HG02884 (cell line): ENCODE data around the gene CSGALNACT2.
"Not testable (repeated sequence)": the region's sequence is repeated elsewhere in the genome, so short reads cannot be mapped to it uniquely, and the experiment has no call there.

ENCODE experiments used
- ATAC-seq: cut with Tn5 transposase; IDR thresholded peaks from one replicate; pipeline ENCODE4 v1.9.1; 2021; ENCODE audit warnings: mild to moderate bottlenecking, moderate library complexity; ENCODE audit not compliant: unreplicated experiment

Gene CSGALNACT2, protein sequence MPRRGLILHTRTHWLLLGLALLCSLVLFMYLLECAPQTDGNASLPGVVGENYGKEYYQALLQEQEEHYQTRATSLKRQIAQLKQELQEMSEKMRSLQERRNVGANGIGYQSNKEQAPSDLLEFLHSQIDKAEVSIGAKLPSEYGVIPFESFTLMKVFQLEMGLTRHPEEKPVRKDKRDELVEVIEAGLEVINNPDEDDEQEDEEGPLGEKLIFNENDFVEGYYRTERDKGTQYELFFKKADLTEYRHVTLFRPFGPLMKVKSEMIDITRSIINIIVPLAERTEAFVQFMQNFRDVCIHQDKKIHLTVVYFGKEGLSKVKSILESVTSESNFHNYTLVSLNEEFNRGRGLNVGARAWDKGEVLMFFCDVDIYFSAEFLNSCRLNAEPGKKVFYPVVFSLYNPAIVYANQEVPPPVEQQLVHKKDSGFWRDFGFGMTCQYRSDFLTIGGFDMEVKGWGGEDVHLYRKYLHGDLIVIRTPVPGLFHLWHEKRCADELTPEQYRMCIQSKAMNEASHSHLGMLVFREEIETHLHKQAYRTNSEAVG

DNA sequence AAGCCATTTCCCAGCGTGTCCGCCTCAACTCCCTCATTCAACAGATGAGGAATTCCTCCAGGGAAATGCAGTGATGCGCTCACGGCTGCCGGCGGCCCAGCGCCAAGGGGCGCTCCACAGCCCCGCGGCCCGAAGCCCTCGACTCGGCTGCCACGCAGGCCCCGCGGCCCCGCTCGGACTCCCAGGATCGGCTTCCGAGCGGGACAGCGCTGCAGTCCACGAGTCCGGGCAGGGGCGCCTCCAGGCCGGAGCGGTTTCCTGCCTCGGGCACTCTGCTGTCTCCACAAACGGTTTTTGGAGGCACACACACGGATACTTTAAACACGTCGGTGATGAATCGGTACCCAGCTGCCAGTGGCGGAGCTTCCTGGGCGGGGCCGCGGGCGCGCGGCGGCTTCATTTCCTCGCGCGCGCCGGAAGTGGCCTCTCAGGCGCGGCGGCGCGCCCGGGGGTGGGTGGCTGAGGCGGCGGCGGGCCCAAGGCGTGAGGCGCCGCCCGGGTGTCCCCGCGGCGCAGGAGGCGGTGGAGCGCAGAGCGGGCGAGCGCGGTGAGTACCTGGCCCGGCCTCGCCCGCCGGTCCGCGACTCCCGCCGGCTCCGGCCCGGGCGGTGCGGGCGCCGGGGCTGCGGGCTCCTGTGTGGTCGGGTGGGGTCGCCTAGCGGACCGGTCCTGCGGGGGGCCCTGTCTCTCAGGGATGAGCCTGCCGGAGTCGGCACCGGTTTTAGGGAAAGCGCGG is at the start of gene CSGALNACT2:
Gene CSGALNACT2, plus strand, starts transcription at position 425 of the 736 bp plus-strand sequence. CDS start 16,705 bp downstream, outside the sequence.
- peak; percentile 61 for ATAC-seq

DNA sequence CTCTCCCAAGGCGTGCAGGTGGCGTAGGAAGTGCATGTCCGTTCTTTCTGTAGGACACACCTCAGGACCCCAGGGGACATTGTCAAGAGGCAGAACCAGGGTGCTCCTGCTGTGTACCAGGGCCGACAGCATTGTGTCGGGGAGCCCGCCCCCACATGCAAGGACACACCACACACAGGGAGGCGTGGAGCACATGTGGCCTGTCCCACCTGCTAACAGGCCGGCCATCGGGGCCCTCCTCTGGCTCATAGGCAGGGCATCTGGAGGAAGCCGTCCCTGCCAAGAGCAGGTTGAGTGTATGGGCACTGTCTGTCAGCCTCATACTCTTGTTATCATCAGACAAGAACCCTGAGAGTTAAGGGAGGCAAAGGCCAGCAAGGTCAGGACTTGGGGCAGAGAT is 48.7 kb upstream of the CSGALNACT2 start:
- ATAC-seq: no peak

DNA sequence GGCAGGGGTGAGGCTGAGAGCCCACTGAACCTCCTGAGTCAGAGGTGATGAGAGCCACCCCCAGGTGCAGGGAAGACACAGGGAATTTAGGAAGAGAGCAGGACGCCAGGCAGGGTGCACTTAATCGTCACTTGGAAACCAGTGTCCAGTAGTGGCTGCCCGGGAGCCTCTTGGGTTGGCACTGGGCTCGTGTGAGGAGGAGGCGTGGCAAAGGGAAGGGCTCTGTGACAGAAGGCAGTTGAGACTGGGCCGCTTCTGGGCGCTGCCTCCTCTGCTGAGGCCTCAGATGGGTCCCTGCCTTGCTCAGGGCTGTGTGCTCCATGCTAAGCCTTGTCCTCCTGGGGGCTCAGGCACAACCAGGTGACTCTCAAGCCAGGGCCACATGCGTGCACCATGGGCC is 48.1 kb upstream of the CSGALNACT2 start:
- ATAC-seq: no peak

DNA sequence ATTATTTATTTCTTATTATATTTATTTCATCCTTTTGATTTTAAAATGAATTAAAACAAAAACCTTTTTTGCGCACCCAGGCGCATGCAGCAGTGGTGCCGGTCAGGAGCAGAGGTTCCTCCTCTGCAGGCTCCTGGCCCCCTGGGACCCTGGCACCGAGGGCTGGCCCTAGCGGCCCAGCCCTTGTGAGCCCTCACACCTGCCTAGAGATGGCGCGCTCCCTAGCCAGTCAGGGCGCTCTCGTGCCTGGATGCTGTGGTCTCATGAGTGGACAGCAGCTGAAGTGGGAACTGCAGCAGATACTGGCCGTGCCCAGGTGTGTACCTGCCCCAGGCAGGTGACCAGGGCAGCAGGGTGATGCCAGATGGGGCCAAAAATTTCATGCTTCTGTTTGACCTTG is 47.6 kb upstream of the CSGALNACT2 start:
- no peak for ATAC-seq

DNA sequence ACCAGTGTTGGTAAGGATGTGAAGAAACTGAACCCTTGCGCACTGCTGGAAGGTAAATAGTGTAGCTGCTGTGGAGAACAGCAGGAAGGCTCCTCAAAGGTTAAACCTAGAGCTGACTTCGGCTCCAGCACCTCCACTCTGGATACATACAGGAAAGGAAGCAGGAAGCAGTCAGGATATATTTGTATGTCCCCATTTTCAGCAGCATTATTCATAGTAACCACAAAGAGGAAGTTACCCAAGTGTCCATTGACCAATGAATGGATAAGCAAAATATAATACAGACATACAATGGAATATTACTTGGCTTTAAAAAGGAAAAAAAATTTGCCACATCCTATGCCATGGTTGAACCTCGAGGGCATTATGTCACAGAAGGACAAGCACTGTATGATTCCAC is 46.4 kb upstream of the CSGALNACT2 start:
- no peak for ATAC-seq

DNA sequence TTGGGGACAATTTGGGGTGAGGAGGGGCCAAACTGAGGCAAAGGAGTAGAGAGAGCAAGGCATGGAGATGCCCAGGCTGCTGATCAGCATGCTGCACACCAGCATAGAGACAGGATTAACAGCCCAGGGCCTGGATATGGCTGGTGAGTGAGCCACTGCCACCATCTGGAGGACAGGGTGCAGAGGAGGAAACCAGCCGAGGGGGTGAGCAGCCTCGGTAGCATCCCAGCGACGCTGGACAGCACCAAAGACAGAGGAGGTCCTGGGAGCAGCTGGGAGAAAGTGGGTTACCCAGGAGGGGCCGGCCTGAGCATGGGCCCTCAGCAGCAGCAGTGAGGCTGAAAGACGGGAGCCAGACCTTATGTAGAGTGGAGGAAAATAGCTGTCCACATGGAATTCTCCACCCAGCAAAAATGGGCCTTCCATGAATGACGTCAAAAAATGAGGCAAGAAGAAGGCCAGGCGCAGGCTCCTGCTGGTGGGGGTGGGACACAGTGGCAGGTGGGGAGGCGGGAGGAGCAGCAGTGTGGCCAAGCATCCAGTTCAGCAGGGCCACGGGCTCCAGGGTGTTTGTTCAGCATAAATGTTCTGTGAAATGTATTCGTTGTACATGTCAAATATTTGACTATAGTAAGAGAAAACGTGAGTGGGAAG is 44.7 kb upstream of the CSGALNACT2 start:
- no peak for ATAC-seq

DNA sequence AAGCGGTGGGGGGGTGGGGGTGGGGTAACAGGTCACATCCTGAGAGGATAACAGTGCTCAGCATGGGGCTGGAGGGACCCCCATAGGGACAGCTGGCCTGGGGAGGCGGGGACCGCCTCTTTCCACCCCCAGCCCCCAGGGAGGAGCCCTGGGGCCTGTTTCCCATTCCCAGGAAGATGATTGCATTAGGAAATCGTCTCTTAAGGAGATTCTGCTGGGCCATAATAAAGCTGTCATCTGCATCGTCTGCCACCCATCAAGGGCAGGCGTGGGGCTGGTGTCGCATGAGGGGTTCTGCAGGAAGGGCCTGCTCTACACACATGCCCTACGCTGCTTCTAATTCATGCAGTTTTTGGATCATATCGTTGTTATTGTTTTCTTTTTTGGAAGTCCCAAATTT is 44.2 kb upstream of the CSGALNACT2 start:
- ATAC-seq: no peak

DNA sequence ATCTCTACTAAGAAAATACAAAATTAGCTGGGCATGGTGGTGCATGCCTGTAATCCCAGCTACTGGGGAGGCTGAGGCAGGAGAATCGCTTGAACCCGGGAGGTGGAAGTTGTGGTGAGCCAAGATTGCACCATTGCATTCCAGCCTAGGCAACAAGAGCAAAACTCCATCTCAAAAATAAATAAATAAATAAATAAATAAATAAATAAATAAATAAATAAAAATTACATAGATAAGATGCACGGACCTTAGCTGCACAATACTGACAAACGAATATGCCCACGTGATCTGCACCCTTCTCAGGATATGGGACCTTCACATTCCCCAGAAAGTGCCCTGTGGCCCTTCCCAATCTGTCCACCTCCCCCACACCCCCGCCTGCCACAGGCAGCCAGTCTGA is 38.9 kb upstream of the CSGALNACT2 start:
- ATAC-seq: not testable (repeated sequence)

DNA sequence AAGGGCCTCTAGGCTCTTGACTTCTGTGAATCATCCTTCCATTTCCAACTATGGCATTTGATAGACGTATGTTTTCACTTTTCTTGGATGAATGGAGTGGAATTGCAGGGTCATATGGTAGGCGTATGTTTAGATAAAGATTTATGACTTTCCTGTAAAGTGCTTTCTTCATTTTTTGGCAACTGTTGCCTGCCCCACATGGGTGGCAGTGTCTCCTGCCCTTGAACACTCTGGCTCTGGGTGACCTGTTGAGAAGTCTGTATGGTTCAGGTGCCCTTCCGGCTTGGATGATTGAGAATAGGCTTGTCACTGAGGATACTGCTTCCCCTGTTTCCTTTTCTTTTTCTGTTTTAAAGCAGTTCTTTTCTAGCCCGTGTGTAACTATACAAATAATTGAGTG is 38.3 kb upstream of the CSGALNACT2 start:
- no peak for ATAC-seq

DNA sequence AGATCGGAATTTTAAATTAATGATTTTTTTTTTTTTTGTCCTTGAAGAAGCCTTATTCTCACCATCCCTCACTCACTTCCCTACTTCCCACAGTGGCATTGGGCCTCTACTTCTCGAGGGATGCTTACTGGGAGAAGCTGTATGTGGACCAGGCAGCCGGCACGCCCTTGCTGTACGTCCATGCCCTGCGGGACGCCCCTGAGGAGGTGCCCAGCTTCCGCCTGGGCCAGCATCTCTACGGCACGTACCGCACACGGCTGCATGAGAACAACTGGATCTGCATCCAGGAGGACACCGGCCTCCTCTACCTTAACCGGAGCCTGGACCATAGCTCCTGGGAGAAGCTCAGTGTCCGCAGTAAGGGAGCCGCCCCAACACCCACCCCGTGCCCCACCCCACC is 37.9 kb upstream of the CSGALNACT2 start:
- ATAC-seq: no peak

DNA sequence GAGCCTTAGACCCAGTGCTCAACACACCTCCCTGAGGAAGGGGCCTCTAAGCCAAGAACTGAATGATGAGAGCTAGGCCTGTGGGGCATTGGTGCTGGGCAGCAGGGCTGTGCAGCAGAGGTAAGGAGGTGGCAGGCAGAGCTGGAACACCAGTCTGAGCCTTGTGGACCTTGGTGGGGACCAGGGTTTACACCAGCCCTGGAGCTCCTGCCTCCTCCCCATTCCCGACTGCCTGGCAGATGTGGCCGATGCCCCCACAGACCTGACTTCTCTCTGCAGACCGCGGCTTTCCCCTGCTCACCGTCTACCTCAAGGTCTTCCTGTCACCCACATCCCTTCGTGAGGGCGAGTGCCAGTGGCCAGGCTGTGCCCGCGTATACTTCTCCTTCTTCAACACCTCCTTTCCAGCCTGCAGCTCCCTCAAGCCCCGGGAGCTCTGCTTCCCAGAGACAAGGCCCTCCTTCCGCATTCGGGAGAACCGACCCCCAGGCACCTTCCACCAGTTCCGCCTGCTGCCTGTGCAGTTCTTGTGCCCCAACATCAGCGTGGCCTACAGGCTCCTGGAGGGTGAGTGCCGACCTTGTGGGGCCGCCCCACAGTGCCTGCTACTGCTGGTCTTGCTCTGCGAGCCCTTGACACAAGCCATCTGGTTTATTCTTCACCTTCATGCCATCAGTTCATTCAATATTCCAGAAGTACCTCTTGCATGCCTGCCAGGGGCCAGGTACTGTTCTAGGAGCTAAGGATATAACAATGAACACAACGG is 36.0 kb upstream of the CSGALNACT2 start:
- ATAC-seq: no peak

DNA sequence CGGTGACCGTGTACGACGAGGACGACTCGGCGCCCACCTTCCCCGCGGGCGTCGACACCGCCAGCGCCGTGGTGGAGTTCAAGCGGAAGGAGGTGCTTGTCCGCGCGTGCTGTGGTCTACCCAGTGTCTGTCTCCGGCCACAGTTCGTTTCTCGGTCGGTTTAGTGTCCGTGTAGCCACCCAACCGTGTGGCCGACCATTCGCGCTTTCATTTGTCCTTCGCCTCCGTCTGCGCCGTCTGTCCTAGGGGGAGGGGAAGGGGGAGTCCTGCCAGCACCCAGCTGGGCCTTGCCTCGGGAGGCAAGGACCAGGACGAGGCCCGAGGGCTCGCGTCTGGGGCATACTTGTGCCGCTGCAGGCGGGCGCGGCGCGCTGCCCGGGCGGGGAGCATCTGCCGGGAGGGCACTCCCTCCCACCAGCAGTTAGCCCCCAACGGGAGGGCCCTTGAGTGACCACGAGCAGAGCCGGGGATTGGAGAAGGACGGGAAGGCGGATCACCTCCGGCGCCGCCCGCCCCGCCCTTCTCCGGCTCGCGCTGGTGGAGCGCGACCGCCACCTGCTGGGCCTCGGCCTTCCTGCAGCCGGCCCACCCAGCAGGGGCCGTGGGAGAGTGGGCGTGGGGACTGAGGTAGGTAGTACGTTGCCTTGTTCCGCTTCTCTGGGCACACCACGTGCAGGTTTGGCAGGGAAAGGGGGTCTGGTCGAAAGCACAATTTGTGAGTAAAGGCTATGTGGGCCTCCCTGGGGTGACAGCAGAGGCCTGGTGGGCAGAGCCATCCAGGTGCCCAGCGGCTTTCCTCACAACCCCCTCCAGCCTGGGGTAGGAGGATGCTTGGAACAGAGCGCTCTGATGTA is 32.9 kb upstream of the CSGALNACT2 start:
- ATAC-seq: peak; percentile 89

DNA sequence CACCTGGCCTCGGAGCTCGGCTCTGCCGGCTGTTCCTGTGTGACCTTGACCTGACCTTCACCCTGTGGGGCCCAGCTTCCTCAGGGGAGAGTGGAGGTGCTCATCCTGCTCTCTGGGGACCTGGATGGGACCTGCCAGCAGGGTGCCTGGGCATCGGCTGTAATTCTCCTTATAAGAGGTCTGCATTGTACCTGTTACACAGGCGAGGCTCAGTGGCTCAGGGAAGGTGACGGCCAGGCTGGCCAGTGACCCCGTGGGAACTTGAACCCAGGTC is 32.4 kb upstream of the CSGALNACT2 start:
- no peak for ATAC-seq

DNA sequence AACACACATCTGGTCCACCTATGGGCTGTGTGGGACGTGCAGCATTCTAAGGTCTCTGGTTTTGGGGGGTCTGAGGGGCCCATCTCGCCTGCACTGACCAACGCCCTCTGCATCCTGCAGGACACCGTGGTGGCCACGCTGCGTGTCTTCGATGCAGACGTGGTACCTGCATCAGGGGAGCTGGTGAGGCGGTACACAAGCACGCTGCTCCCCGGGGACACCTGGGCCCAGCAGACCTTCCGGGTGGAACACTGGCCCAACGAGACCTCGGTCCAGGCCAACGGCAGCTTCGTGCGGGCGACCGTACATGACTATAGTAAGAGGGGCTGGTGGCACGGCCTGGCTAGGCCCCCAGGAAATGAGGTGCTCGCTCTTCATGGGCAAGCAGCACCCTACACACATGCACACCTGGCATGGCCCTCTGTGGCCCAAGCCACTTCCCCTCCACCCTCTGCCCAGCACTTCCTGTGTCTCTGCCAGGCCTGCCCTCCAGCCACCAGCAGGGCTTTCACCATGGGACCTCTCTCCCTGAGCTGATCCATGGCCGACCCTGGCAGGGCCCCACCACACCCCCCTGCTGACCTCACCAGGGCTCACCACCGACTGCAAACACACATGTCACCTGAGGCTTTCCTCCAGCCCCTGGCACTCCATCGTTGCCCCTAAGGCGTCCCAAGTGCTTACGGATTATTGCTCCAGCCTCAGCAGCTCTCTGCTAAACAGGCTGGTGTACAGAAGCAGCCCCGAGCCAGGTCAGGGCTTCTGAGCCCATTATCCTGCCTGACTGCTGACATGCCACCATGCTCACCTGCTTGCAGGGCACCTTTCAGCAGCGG is 31.8 kb upstream of the CSGALNACT2 start:
- ATAC-seq: no peak

DNA sequence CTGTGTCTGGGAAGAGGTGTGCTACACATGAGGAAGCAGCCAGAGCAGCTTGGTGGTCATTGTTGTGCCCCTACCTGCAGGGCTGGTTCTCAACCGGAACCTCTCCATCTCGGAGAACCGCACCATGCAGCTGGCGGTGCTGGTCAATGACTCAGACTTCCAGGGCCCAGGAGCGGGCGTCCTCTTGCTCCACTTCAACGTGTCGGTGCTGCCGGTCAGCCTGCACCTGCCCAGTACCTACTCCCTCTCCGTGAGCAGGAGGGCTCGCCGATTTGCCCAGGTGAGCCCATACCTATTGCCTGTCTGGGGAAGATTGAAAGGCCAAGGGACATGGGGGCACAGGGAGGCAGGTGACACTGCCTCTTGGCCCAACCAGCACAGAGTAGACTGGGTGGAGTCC is 29.3 kb upstream of the CSGALNACT2 start:
- no peak for ATAC-seq

DNA sequence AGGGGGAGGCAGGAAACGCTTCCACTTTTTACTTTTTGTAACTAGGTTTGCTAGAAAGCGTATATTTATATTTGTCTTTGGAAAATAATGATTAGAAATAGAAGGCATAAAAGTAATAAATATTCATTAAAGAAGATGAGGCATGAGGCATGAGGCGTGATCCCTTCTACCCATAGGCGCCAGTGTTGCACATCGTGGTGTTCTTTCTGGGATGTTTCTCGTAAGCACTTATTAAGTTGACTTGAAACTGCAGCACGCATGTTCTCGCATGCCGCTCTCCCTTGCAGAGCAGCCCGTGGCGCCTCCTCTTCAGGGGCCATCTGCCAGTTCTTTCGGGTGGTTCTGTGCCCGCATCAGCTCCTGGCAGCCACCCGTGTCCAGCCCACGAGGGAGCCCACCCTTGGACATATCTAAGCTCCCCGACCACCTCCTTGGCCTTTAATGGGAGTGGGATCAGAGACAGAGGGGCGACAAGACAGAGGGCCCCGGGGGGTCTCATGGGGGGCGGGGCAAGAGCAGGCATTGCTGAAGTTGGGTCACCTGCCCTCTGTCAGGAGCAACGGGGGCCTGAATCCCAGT is 28.5 kb upstream of the CSGALNACT2 start:
- no peak for ATAC-seq

DNA sequence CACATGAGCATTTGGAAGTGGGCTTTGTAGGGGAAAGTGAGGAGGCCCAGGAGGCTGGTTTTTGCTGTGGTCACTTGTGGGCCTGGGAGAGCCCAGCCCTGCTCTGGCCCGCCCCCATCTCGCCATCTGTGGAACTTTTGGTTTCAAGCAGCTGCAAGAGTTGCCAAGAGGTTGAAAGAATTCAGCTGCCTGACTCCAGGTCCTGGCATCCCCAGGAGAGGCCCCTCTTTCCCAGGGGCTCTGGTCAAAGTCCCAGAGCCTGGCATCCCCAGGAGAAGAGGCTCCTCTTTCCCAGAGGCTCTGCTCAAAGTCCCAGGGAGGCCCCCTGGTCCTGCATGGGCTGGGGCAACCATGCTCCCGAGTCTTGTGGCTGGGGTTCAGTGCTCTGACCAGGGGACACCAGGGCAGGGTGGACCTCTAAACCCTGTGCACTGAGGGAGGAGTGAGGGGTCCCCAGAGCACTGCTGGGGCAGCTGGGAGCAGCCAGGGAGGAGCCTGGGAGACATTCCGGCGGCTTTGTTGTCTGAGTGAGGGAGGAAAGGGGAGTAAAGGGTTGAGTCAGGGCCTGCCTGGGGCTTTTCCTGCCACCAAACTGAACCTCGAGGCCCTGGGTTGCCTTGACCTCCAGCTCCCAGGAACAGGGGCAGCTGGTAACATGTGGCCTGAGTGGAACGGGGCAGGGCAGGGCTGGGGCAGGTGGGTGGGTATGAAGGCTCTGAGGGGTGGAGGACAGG is 27.7 kb upstream of the CSGALNACT2 start:
- ATAC-seq: peak; percentile 47

DNA sequence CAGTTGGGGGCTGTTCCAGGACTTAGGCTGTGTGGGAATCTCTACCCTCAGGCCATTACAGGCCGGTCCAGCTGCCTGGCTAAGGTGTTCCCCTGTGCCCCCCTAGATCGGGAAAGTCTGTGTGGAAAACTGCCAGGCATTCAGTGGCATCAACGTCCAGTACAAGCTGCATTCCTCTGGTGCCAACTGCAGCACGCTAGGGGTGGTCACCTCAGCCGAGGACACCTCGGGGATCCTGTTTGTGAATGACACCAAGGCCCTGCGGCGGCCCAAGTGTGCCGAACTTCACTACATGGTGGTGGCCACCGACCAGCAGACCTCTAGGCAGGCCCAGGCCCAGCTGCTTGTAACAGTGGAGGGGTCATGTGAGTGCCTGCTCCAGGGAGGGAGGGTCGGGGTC is 27.1 kb upstream of the CSGALNACT2 start:
- no peak for ATAC-seq
